ENCODE data around the gene SENP3. TPM values are rescaled to one million over a fixed set of nuclear protein-coding genes. Genes with fewer than 3 reads are reported as not detected.

Gene SENP3
- polyA plus RNA-seq (2013, experiment 1 of 2; ENCODE audit: insufficient read length) = 70.4 TPM
- 49.4 TPM for polyA plus RNA-seq (2013, experiment 2 of 2; ENCODE audit: insufficient read length)

DNA sequence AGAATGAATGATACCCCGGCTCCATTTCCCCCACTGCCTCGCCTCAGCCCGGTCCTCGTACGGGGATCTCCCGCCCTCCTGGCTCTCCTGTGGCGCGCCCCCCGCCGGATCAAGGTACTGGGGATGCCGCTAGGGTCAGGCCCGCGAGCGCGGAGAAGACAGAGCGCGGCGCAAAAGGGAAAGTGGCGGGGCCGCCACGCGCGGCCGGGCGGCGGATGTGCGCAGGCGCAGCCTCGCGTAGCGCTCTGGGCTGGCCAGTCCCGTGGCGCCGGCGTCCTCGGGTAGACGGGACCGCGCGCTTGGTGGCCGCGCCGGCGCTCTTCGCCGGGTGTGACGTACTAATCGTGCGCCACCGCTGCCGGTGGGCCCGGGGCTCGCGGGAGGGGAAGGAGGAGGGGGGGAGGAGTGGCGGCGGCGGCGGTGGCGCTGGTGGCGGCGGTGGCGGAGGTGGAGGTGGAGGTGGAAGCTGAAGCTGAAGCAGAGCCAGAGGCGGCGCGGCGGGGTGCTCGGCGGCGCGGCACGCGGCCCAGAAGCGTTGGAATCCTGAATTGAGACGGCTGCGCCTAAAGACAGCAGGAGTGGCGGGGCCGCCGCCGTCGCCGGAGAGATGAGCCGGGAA lies at the start of gene SENP3:
TSS of gene SENP3 (plus strand) at position 331 of the 619 bp plus-strand sequence. CDS start 1,158 bp downstream, outside the sequence.
- peak; percentile 90 for DNase-seq

DNA sequence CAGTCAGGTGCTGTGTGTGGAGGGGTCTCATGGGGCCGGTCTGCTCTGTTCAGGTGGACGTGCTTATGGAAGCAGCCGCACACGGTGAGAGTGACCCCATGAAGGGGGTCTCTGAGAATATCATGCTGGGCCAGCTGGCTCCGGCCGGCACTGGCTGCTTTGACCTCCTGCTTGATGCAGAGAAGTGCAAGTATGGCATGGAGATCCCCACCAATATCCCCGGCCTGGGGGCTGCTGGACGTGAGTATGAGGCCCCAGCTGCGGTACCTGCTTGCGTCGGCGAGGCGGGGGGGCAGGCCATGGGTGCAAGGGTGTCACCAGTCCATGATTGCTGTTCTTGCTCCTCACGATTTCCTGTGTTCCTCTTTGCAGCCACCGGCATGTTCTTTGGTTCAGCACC lies 49.6 kb upstream of the SENP3 start:
- DNase-seq = no peak

DNA sequence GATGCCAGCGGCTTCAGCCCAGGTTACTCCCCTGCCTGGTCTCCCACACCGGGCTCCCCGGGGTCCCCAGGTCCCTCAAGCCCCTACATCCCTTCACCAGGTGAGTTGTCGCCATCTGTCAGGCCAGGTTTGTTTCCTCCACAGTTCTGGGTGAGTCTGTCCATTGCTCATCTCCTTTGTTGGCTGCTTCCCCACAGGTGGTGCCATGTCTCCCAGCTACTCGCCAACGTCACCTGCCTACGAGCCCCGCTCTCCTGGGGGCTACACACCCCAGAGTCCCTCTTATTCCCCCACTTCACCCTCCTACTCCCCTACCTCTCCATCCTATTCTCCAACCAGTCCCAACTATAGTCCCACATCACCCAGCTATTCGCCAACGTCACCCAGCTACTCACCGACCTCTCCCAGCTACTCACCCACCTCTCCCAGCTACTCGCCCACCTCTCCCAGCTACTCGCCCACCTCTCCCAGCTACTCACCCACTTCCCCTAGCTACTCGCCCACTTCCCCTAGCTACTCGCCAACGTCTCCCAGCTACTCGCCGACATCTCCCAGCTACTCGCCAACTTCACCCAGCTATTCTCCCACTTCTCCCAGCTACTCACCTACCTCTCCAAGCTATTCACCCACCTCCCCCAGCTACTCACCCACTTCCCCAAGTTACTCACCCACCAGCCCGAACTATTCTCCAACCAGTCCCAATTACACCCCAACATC lies 48.7 kb upstream of the SENP3 start:
- no peak for DNase-seq

DNA sequence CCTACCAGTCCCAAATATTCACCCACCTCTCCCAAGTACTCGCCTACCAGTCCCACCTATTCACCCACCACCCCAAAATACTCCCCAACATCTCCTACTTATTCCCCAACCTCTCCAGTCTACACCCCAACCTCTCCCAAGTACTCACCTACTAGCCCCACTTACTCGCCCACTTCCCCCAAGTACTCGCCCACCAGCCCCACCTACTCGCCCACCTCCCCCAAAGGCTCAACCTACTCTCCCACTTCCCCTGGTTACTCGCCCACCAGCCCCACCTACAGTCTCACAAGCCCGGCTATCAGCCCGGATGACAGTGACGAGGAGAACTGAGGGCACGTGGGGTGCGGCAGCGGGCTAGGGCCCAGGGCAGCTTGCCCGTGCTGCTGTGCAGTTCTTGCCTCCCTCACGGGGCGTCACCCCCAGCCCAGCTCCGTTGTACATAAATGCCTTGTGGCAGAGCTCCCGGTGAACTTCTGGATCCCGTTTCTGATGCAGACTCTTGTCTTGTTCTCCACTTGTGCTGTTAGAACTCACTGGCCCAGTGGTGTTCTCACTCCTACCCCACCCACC lies 47.8 kb upstream of the SENP3 start:
- no peak for DNase-seq

DNA sequence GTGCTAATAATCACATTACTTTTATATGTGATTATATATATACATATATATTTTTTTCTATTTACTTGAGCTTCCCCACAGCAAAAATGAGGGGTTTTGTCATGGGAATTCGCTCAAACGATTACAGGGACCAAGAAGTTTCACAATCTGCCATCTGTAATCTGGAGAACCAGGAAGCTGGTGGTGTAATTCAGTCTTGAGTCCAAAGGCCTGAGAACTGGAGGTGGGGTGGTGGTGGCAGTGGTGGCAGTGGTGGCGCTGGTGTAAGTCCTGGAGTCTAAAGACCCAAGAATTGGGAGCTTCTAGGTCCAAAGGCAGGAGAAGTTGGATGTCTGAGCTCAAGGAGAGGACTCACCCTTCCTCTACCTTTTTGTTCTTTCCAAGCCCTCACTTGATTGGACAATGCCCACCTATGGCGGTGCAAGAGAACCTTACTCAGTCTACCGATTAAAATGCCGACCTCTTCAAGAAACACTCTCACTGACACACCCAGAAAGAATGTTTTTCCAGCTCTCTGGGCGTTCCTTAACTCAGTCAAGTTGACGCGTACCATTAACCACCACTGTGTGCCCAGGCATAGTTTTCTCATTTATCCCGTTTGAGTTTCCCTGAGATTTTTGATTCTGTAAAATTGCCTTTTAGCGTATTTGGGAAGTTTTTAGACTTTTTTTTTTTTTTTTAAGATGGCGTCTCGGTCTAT lies 45.7 kb upstream of the SENP3 start:
- peak; percentile 26 for DNase-seq

DNA sequence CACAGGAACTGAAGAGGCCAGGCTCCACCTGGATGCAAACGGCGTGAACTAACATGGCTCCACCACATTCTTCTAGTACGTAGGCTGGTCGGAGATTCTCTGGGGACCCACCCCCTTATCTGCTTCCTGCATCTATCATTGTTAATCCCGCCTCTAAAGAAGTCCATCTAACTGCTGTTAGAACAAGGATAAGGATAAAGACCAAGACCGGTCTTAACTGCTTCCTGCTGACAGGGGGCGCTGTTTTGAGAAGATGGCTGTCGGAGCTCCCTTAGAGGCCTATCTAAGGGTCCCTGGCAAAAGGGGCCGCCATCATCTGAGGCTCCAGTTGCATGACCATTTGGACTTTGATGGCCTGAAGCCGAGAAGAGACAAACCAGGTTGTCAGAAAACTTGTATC lies 38.7 kb upstream of the SENP3 start:
- peak; percentile 11 for DNase-seq

DNA sequence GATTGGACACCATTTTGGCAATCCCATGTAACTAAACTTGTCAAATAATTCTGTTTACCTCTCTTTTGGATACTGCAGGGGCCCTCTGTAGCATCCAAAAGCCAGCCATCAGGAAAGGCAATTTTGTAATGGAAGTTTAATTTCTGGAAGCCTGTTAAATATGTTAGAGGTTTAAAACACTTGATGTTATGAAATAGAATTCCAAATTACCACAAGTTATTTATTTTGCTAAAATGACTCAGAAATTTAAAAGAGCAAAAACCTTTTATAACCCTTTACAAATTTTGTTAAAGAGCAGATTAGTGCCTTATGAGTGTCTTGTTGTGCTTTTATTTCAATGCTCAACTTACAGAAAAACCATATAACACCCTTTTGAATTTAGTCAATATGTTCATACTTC lies 32.9 kb upstream of the SENP3 start:
- DNase-seq = no peak

DNA sequence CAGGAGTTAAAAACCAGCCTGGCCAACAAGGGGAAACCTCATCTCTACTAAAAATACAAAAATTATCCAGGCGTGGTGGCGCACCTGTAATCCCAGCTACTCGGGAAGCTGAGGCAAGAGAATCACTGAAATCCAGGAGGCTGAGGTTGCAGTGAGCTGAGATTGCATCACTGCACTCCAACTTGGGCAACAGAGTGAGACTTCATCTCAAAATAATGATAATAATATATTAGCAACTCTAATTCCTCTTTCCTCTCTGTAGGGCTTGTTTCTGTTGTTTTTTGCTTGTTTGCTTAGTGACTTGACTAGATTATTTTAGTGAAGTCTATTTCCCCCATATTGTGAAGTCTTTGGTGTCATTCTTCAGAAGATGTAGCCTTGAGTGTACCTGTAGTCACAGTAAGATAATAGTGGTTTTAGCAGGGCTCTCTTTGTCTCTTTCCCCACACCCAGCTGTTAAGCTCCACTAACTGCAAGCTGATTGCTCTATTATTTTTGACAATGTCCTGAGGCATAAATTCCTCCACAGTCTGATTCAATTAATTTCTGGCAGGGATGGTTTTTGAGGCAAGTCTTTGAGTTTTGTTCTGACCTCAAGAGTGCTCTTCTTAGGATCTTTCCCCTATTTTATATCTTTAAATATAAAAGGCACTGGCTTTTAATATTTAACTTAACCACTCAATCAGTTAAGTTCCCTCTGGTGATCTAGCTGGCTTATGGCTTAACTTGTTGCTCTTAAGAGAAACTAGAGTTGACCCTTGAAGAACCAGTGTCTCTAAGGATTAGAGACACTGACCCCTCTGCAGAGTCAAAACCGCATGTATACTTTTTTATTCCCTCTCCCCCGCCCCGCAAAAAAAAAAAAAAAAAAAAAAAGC lies 31.5 kb upstream of the SENP3 start:
- no peak for DNase-seq

DNA sequence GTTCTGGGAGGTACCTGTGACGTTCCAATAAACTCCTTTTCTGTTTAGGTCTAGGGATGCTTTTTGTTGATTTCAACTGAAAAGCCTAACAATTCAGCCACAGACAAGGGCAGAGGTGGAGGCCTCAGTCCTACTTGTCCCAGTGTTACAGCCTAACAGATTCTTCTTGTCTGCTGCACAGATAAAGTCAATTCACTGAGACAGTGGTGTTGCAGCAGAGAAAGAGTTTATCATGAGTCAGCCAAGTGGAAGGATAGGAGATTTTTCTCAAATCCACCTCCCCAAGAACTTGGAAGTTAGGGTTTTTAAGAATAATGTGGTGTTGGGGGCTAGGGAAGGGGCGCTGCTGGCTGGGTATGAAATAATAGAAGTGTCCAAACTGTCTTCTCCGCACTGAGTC lies 23.7 kb upstream of the SENP3 start:
- DNase-seq = no peak

DNA sequence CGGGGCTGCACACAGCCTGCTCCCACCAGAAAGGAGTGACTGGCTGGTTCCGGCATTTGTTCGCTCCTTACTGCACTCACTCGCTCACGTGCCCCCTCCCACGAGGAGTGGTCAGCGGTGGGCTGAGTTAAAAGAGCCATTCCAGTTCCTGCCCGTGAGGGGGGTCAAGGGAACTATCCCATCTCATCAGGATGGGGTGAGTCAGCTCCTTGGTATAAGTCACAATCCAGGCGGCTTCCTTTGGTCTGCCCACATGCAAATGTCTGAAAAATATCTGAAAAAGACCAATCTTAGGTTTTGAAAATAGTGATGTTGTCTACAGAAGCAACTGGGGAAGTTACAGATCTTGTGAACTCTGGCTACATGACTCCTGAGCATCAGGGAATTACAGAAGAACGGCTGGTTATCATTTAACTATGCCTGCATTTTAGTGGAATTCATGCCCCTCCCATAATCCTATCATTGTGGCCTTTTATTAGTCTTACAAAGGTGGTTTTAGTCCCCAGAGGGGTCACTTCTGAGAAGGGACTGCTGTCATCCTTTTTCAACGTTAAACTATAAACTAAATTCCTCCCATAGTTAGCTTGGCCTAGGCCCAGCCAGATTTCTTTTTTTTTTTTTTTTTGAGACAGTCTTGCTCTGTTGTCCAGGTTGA lies 22.7 kb upstream of the SENP3 start:
- peak; percentile 29 for DNase-seq

DNA sequence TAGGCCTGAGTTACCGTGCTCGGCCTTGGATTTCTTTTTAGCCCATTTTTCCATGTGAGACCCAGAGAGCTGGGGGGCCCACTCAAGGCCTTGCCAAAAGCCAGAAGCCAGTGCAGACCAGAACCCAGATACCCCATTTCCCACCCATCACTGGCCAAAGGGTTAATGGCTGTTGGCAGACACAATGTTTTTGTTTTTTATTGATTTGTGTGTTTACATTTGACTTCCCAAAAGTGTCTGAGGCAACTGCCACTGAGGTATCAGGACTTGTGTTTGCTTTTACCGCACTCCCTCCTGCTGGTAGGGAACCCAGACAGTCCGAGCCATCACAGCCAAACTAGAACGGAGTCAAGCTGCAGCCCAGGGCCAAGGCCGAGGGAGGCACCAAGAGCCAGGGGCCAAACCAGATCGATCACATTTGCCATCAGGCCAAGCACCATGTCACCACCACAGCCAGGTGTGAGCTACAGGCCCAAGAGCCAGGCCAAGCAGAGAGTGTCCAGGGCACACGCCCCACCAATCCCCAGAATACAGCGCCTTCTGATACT lies 20.6 kb upstream of the SENP3 start:
- no peak for DNase-seq

DNA sequence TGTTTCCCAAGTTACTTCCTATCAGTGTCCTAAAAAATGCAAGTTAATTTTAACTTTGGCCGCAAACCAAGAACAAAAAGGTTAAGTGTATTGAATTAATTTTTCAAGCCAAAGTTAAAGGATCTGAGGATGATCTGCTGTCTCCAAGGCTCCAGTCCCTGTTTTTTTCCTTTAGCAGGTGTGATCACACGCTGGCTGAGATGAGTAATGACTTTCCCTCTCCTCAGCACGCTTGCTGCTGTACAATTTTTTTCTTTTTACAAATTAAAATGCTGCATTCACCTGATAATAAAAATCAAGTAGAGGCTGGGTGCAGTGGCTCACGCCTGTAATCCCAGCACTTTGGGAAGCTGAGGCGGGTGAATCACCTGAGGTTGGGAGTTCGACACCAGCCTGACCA lies 16.8 kb upstream of the SENP3 start:
- no peak for DNase-seq

DNA sequence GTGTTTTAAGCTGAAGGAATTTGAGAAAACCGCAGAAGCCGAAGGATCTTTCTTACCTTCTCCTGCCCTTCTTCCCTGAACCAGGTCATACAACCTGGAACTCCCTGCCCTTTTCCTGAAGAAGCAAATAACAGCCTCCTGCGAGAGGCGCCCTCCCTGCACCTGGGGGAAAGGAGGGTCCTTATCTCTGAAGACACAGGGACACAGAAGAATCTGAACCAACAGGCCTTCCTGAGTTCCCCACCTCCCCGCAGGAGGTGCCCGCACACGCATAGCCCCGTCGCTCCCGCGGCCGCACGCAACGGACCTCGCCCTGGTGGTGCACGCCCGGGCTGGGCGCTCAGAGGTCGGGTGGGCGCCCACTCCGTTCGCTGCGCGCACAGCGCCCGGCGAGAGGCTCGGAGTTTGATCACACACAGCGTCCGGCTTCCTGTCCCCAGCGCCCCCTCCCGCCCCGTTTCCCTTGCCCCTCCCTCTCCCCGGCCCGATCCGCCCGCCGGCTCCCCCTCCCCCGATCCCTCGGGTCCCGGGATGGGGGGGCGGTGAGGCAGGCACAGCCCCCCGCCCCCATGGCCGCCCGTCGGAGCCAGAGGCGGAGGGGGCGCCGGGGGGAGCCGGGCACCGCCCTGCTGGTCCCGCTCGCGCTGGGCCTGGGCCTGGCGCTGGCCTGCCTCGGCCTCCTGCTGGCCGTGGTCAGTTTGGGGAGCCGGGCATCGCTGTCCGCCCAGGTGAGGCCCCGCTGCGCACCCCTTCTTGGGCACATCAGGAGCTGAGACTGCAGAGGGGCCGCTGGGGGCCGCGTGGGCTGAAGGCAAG lies 12.9 kb upstream of the SENP3 start, which contains the start of gene TNFSF12:
TSS of gene TNFSF12 (plus strand) at position 474 of the 816 bp plus-strand sequence. CDS start at position 570, 96 bp downstream.
- peak; percentile 58 for DNase-seq

DNA sequence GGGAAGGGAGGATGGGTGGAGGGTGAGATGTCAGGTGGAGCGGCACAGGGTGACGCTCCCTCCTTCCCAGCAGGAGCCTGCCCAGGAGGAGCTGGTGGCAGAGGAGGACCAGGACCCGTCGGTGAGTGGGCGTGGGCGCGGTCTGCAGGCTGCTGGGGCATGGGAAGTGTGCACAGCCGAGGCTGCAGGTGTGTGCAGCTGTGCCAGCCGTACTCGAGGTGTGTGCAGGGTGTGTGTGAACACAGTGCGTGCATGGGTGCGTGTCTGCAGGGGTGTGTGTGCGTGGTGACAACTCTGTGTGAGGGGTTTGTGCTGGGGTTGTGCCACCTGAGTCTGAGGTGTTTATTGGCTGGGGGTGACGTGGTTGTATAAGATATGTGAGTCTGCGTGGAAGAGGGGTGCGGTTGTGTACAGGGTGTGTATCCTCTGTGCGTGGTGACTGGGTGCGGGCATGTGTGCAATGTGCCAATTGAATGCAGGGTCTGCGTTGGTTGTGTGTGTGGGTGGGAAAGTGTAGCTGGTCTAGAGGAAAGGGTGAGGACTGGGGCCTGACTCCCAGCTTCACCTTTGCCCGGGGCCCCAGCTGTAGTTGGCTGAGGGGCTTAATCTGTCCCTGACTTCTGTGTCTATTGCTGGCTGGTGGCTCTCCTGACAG lies 12.2 kb upstream of the SENP3 start:
- DNase-seq = no peak

DNA sequence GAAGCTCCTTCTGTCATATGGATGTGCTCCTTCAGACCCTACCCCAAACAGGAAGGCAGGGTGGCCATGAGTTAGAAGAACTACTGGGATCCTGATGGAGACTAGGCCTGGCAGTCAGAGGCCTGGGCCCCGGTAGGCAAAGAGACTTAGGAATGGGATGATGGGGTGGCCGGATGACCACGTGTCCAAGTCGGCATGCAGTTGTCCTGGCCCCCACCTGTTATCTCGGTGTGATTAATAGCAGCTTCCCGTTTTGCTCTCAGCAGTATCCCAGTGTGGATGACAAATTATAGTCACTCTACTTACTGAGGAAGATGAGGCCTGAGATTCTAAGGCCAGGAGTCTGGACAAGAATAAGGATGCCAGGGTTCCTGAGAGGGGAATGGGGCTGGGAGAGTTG lies 11.4 kb upstream of the SENP3 start:
- no peak for DNase-seq

DNA sequence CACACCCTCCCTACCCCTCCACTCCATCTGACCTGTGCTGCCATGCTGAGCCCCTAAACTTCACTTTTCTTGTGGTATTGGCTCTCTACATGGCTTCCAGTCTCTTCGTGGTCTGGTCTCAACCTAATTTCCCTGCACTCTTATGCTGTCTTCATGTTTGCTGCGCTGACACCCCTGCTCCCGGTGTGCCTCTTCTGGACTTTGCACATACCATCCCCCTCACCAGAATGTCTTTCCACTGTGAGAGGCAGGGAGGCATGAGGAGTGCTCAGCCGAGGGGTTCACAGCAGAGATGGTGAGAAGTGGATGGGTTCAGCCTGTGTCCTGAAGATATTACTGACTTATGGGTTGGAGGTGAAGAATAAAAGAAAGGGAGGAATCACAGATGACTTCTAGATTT lies 10.3 kb upstream of the SENP3 start:
- no peak for DNase-seq

DNA sequence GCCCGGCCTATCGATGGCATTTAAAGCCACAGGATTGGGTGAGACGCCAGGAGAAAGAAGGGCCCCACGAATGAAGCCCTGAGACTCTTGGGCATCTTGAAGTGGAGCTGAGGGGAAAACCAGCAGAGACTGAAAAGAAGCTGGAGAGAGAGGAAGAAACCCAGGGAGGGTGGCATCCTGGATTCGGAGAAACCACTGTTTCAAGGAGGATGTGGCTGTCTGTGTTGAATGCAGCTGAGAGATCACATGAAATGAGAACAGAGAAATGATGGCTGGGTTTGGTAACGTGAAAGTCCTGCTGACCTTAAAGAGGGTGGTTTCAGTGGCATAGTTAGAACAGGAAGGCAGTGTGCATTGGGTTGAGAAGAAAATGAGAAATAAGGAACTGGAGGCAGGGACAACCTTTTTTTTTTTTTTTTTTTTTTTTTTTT lies 9.1 kb upstream of the SENP3 start:
- no peak for DNase-seq

DNA sequence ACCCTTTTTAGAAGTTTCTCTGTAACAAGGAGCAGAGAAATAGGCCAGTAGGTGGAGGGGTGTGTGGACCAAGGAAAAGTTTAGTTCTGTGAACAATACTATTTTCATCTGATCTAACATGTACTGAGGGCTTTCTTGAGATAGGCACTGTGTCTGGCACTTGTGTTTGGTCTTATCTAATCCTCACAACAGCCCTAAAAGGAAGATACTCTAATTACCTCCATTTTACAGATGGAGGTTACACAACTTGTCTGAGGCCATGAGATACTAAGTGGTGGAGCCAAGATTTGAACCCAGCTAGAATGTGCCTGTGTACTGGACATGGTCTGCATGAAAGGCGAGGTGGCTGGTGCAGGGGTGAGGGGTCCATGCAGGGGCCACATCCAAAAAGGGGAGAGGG lies 8.4 kb upstream of the SENP3 start:
- no peak for DNase-seq

DNA sequence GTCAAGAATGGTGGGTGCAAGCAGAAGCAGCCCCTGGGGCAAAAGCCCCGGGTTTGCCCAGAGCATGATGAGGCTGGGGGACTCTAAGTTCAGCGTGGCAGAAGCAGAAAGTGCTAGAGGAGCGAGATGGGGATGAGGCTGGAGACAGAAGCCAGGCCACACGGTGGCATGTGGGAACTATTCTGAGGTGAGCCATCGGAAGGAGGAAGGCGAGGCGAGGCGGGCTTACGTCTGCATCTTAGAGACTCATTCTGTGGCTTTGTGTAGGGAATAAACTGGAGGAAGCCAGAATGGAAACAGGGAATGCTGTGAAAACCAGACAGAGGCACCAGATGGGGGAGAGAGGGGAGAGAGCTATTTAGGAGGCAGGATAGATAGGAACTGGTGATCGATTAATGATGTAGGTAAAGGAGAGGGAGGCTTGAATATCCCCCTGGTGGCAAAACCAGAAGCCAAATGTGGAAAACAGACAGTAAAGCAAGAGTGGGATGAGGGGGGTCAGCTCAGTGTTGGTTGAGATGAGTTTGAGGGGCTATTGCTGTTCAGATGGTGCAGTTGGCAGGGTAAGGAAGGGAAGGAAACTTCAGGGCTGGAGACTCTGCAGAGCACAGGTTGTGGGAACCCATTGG lies 6.3 kb upstream of the SENP3 start:
- DNase-seq = no peak

All from fibroblast of skin of back (primary cell).